HG03175 (cell line): ENCODE data around the gene MAML2.
"Not testable (repeated sequence)": the region's sequence is repeated elsewhere in the genome, so short reads cannot be mapped to it uniquely, and the experiment has no call there.

ENCODE experiments used
- ATAC-seq: cut with Tn5 transposase; IDR thresholded peaks from one replicate; pipeline ENCODE4 v1.9.1; 2021; ENCODE audit warnings: mild to moderate bottlenecking, moderate library complexity; ENCODE audit not compliant: unreplicated experiment

MAML2 gene

GRCh38 chr11:96272529-96273222 is 70.3 kb downstream of the MAML2 start:
- ATAC-seq: peak; percentile 72

GRCh38 chr11:96271777-96272176 is 71.2 kb downstream of the MAML2 start:
- ATAC-seq: no peak

GRCh38 chr11:96271352-96271751 is 71.6 kb downstream of the MAML2 start:
- not testable (repeated sequence) for ATAC-seq

GRCh38 chr11:96268527-96268926 is 74.5 kb downstream of the MAML2 start:
- ATAC-seq: not testable (repeated sequence)

GRCh38 chr11:96267496-96268032 is 75.4 kb downstream of the MAML2 start:
- peak; percentile 90 for ATAC-seq

GRCh38 chr11:96267001-96267495 is 75.9 kb downstream of the MAML2 start:
- ATAC-seq: peak; percentile 1

- no peak for ATAC-seq
Observed at GRCh38 chr11:96265972-96266371, 77.0 kb downstream of the MAML2 start.

GRCh38 chr11:96265220-96265737 is 77.7 kb downstream of the MAML2 start:
- no peak for ATAC-seq

GRCh38 chr11:96264364-96264763 is 78.6 kb downstream of the MAML2 start:
- ATAC-seq: no peak

- no peak for ATAC-seq
Observed at GRCh38 chr11:96263238-96263763, 79.7 kb downstream of the MAML2 start.

GRCh38 chr11:96260532-96260931 is 82.5 kb downstream of the MAML2 start:
- no peak for ATAC-seq

- no peak for ATAC-seq
Observed at GRCh38 chr11:96260067-96260511, 82.9 kb downstream of the MAML2 start.

- ATAC-seq: no peak
Observed at GRCh38 chr11:96259134-96259830, 83.7 kb downstream of the MAML2 start.

- peak; percentile 89 for ATAC-seq
Observed at GRCh38 chr11:96257972-96258934, 84.7 kb downstream of the MAML2 start.

- ATAC-seq: no peak
Observed at GRCh38 chr11:96257036-96257435, 86.0 kb downstream of the MAML2 start.

GRCh38 chr11:96256215-96257011 is 86.6 kb downstream of the MAML2 start:
- no peak for ATAC-seq

GRCh38 chr11:96254854-96255253 is 88.1 kb downstream of the MAML2 start:
- ATAC-seq: no peak

GRCh38 chr11:96254087-96254486 is 88.9 kb downstream of the MAML2 start:
- no peak for ATAC-seq

- ATAC-seq: no peak
Observed at GRCh38 chr11:96246718-96247552, 96.1 kb downstream of the MAML2 start.
